Peyer's patch (tissue), 4 donors: ENCODE results near the gene MRPL36.

Experiments used
- CTCF ChIP-seq, 6 experiments: fragments of 450-650 bp in 4 of 6; fragments of 200-600 bp in 2 of 6; sonication (generic) in 1 of 6; IDR thresholded peaks; one replicate each; pipeline ENCODE4 v1.5.1; 2017 to 2019; ENCODE audit warnings: antibody characterized with exemption in 6 of 6, mild to moderate bottlenecking in 3 of 6, moderate library complexity in 1 of 6
- POLR2A ChIP-seq, 2 donors: fragments of 450-650 bp; IDR thresholded peaks; one replicate each; pipeline ENCODE4 v1.5.1; 2017; ENCODE audit warnings: antibody characterized with exemption in 2 of 2, mild to moderate bottlenecking in 2 of 2, moderate library complexity in 2 of 2

GRCh38 chr5:1824903-1825841 is 25.5 kb upstream of the MRPL36 start:
- no peak for TF ChIP-seq POLR2A (IDR thresholded peaks at IDR 0.05)
- TF ChIP-seq CTCF (IDR thresholded peaks at IDR 0.05): no peak
